Suprapubic skin (tissue), 4 donors: ENCODE data around the gene MTRR. TPM values are rescaled to one million over a fixed set of nuclear protein-coding genes. Genes with fewer than 3 reads are reported as not detected.

Experiments used
- DNase-seq, 2 donors: peaks; one replicate each; pipeline ENCODE4 v3.0.0-alpha.2; 2019; ENCODE audit warnings: low spot score in 2 of 2
- H3K27ac ChIP-seq: fragments of 200-600 bp; sonication (generic); one replicate; pipeline ENCODE4 v1.5.1; 2019
- H3K27me3 ChIP-seq: fragments of 200-600 bp; sonication (generic); one replicate; pipeline ENCODE4 v1.5.1; 2019
- H3K36me3 ChIP-seq: fragments of 200-600 bp; sonication (generic); one replicate; pipeline ENCODE4 v1.5.1; 2019
- H3K4me1 ChIP-seq: fragments of 200-600 bp; sonication (generic); one replicate; pipeline ENCODE4 v1.5.1; 2019
- H3K4me3 ChIP-seq: fragments of 200-600 bp; sonication (generic); one replicate; pipeline ENCODE4 v1.5.1; 2019; ENCODE audit warnings: mild to moderate bottlenecking
- H3K9me3 ChIP-seq: fragments of 200-600 bp; sonication (generic); one replicate; pipeline ENCODE4 v1.5.1; 2019
- CTCF ChIP-seq, 2 donors: fragments of 200-600 bp in 1 of 2; fragments of 450-650 bp in 1 of 2; sonication (generic) in 1 of 2; IDR thresholded peaks; one replicate each; pipeline ENCODE4 v1.5.1; 2016 to 2019; ENCODE audit warnings: antibody characterized with exemption in 2 of 2, mild to moderate bottlenecking in 1 of 2, moderate library complexity in 1 of 2
- EP300 ChIP-seq: sonication (generic); formaldehyde crosslinking; IDR thresholded peaks from one replicate; pipeline ENCODE4 v1.6.1; 2017; ENCODE audit warnings: antibody characterized with exemption
- POLR2A ChIP-seq, 2 donors: fragments of 450-650 bp; IDR thresholded peaks; one replicate each; pipeline ENCODE4 v1.6.1; 2017; ENCODE audit warnings: antibody characterized with exemption in 2 of 2, mild to moderate bottlenecking in 2 of 2, moderate library complexity in 2 of 2
- POLR2AphosphoS5 ChIP-seq, 3 donors: sonication (generic); formaldehyde crosslinking; IDR thresholded peaks; one replicate each; pipeline ENCODE4 v1.6.1; 2017; ENCODE audit warnings: antibody characterized with exemption in 3 of 3
- WGBS: methylation state at CpG from one replicate; pipeline ENCODE4 v1.1.5; 2018; 5-methylcytosine and 5-hydroxymethylcytosine counted together
- total RNA-seq, 4 donors: library from RNA; depleted of rRNA; stranded (reverse); fragments of >200 nt; gene quantifications; one replicate each; pipeline ENCODE4 v1.1.0, GENCODE V29; 2016

The MTRR gene
- total RNA-seq, 4 donors from 2014 or later, result 33.5 to 51.2 (median 38.4) TPM

- Histone ChIP-seq H3K27me3 (no peaks in the 10 kb centered on the region), H3K36me3 (peaks cover 71% of the 10 kb centered on the region)
Observed at GRCh38 chr5:7902201-7902600, 33.3 kb downstream of the MTRR start.

GRCh38 chr5:7902666-7903625, 34.0 kb downstream of the MTRR start:
- 89% methylated on average over 9 of the region's 9 CpGs for WGBS
- TF ChIP-seq POLR2A (IDR thresholded peaks at IDR 0.05) (no peak), CTCF (IDR thresholded peaks at IDR 0.05) (no peak), EP300 (no peak), POLR2AphosphoS5 (IDR thresholded peaks at IDR 0.05) (no peak)
- peaks cover 64% of the 10 kb centered on the region for H3K36me3 ChIP-seq
- H3K9me3 ChIP-seq, result no peaks in the 10 kb centered on the region
- no peak for DNase-seq
- H3K4me1 ChIP-seq, result no peaks in the 10 kb centered on the region
- H3K27ac ChIP-seq, result no peak overlapping the region
- H3K27me3 ChIP-seq, result no peaks in the 10 kb centered on the region
- no peak overlapping the region for H3K4me3 ChIP-seq

More at GRCh38 chr5:7902201-7902600, 33.3 kb downstream of the MTRR start:
- TF ChIP-seq POLR2A (IDR thresholded peaks at IDR 0.05) (no peak), POLR2AphosphoS5 (IDR thresholded peaks at IDR 0.05) (no peak), CTCF (IDR thresholded peaks at IDR 0.05) (no peak), EP300 (no peak)
- WGBS, result 72% methylated on average over 3 of the region's 3 CpGs
- Histone ChIP-seq H3K27ac (no peak overlapping the region), H3K4me3 (no peak overlapping the region), H3K4me1 (no peaks in the 10 kb centered on the region), H3K9me3 (no peaks in the 10 kb centered on the region)
- DNase-seq, result no peak

- Histone ChIP-seq H3K27ac (no peak overlapping the region), H3K9me3 (peaks cover 4% of the 10 kb centered on the region), H3K27me3 (no peaks in the 10 kb centered on the region), H3K4me1 (no peaks in the 10 kb centered on the region), H3K36me3 (peaks cover 59% of the 10 kb centered on the region), H3K4me3 (no peak overlapping the region)
- no peak for DNase-seq
- TF ChIP-seq CTCF (IDR thresholded peaks at IDR 0.05), result no peak
- TF ChIP-seq POLR2A (IDR thresholded peaks at IDR 0.05), result no peak
- TF ChIP-seq EP300, result no peak
- no peak for TF ChIP-seq POLR2AphosphoS5 (IDR thresholded peaks at IDR 0.05)
- 77% methylated on average over 2 of the region's 2 CpGs for WGBS
Observed at GRCh38 chr5:7904170-7904569, 35.2 kb downstream of the MTRR start.

- Histone ChIP-seq H3K4me3 (no peak overlapping the region), H3K36me3 (peaks cover 31% of the 10 kb centered on the region), H3K9me3 (peaks cover 16% of the 10 kb centered on the region), H3K27ac (no peak overlapping the region), H3K27me3 (no peaks in the 10 kb centered on the region), H3K4me1 (no peaks in the 10 kb centered on the region)
- WGBS, result 100% methylated on average over 1 of the region's 1 CpG
- no peak for TF ChIP-seq EP300
- TF ChIP-seq CTCF (IDR thresholded peaks at IDR 0.05), result no peak
- no peak for TF ChIP-seq POLR2A (IDR thresholded peaks at IDR 0.05)
- TF ChIP-seq POLR2AphosphoS5 (IDR thresholded peaks at IDR 0.05), result no peak
- no peak for DNase-seq
Observed at GRCh38 chr5:7907612-7908011, 38.7 kb downstream of the MTRR start.

GRCh38 chr5:7908317-7908716, 39.4 kb downstream of the MTRR start:
- Histone ChIP-seq H3K4me3 (no peak overlapping the region), H3K36me3 (peaks cover 24% of the 10 kb centered on the region), H3K27ac (no peak overlapping the region), H3K4me1 (no peaks in the 10 kb centered on the region), H3K9me3 (peaks cover 17% of the 10 kb centered on the region), H3K27me3 (no peaks in the 10 kb centered on the region)
- no peak for TF ChIP-seq EP300
- no peak for TF ChIP-seq CTCF (IDR thresholded peaks at IDR 0.05)
- no peak for TF ChIP-seq POLR2A (IDR thresholded peaks at IDR 0.05)
- no peak for TF ChIP-seq POLR2AphosphoS5 (IDR thresholded peaks at IDR 0.05)
- DNase-seq, result no peak
- WGBS, result 94% methylated on average over 1 of the region's 1 CpG
